Ovary (tissue), 9 donors: Measurements from ENCODE around the gene KRTAP10-8. TPM values are rescaled to one million over a fixed set of nuclear protein-coding genes. Genes with fewer than 3 reads are reported as not detected.

Experiments used
- DNase-seq, 5 donors: peaks; one replicate each; pipeline ENCODE4 v3.0.0-alpha.2; 2019 to 2020
- H3K27ac ChIP-seq, 2 donors: fragments of 200-600 bp; one replicate each; pipeline versions ENCODE4 v1.5.1 to v1.8.0; 2019 to 2022
- H3K27me3 ChIP-seq: fragments of 200-600 bp; one replicate; pipeline ENCODE4 v1.8.0; 2022
- H3K36me3 ChIP-seq: fragments of 200-600 bp; sonication (generic); one replicate; pipeline ENCODE4 v1.5.1; 2019
- H3K4me1 ChIP-seq: one replicate; pipeline ENCODE4 v1.8.1; 2013; ENCODE audit warnings: mild to moderate bottlenecking, moderate library complexity; ENCODE audit not compliant: insufficient read depth
- H3K4me3 ChIP-seq: fragments of 200-600 bp; sonication (generic); one replicate; pipeline ENCODE4 v1.5.1; 2017
- H3K9me3 ChIP-seq, 2 donors: fragments of 200-600 bp in 1 of 2; sonication (generic) in 1 of 2; one replicate each; pipeline versions ENCODE4 v1.5.1 to v1.8.1; 2013 to 2019; ENCODE audit warnings: mild to moderate bottlenecking in 1 of 2, moderate library complexity in 1 of 2
- CTCF ChIP-seq, 3 donors: fragments of 450-650 bp in 2 of 3; fragments of 200-600 bp in 1 of 3; IDR thresholded peaks; one replicate each; pipeline versions ENCODE4 v1.5.1 to v1.8.0; 2016 to 2022; ENCODE audit warnings: antibody characterized with exemption in 3 of 3, mild to moderate bottlenecking in 1 of 3
- EP300 ChIP-seq: sonication (generic); formaldehyde crosslinking; IDR thresholded peaks from one replicate; pipeline ENCODE4 v1.6.1; 2017; ENCODE audit warnings: antibody characterized with exemption
- POLR2A ChIP-seq: fragments of 450-650 bp; IDR thresholded peaks from one replicate; pipeline ENCODE4 v1.6.1; 2017; ENCODE audit warnings: antibody characterized with exemption, mild to moderate bottlenecking, moderate library complexity
- WGBS, 3 donors: extraction: QIAGEN DNeasy Blood & Tissue Kit in 1 of 3; methylation state at CpG; one replicate each; pipeline versions ENCODE4 v1.1.5 to v1.1.7; 2013 to 2017; 5-methylcytosine and 5-hydroxymethylcytosine counted together
- intact Hi-C, 4 donors: fragments of 100-400 bp; cut with DNase I; formaldehyde crosslinking; loops; one replicate each; pipeline versions ENCODE4 v1.11.0 to v1.15.1; 2022 to 2023
- polyA plus RNA-seq, 2 donors: library from polyadenylated mRNA; stranded (reverse); fragments of 200-250 nt in 1 of 2; fragments of 350-450 nt in 1 of 2; fragmentation: Illumina TruSeq in 1 of 2; extraction: RNeasy Lipid Tissue Mini Kit (QIAGEN cat#74804) in 1 of 2; gene quantifications; one replicate each; pipeline ENCODE4 v1.2.3, GENCODE V29; 2013 to 2014
- total RNA-seq, 7 donors: library from RNA; depleted of rRNA in 2 of 7; stranded (reverse); fragments of >200 nt in 2 of 7; fragmentation: NEBNext Ultra II Directional in 3 of 7; extraction: Animal tissue kit (Norgen Biotek cat#: 25700) in 3 of 7; gene quantifications; one replicate each; pipeline versions ENCODE4 v1.1.0 to v1.2.4, GENCODE V29; 2016 to 2023
- donor health status: DM: no; HTN: no; CAD: no; lungs with moderate emphysema.
- donor health status: DM: no; HTN: no; CAD: no.
- donor health status: Bipolar disorder and iron deficiency.
- donor health status: DM: yes; HTN: yes; CAD: no.
- donor health status: DM: no; HTN: no; CAD: no.
- donor health status: DM: yes; HTN: yes; CAD: no.

KRTAP10-8 gene
- total and polyA plus RNA-seq, 9 donors, result not detected

GRCh38 chr21:44650973-44651675, 39.2 kb downstream of the KRTAP10-8 start:
- no peaks in the 10 kb centered on the region for H3K27me3 ChIP-seq
- H3K4me3 ChIP-seq, result no peak overlapping the region
- intact Hi-C loops, result no loop called here
- H3K4me1 ChIP-seq, result no peaks in the 10 kb centered on the region
- no peaks in the 10 kb centered on the region for H3K9me3 ChIP-seq
- WGBS, 3 donors, result 79 to 85% (median 83%) methylated on average over 12 of the region's 12 CpGs
- H3K27ac ChIP-seq, result no peak overlapping the region
- H3K36me3 ChIP-seq, result no peaks in the 10 kb centered on the region
- TF ChIP-seq CTCF (IDR thresholded peaks at IDR 0.05) (no peak), EP300 (no peak), POLR2A (no peak)
- DNase-seq, result no peak

GRCh38 chr21:44653123-44653522, 41.2 kb downstream of the KRTAP10-8 start:
- no peak overlapping the region for H3K4me3 ChIP-seq
- H3K27me3 ChIP-seq, result no peaks in the 10 kb centered on the region
- WGBS, 3 donors, result 57 to 60% (median 60%) methylated on average over 14 of the region's 14 CpGs
- intact Hi-C loops, result no loop called here
- H3K9me3 ChIP-seq, result no peaks in the 10 kb centered on the region
- no peaks in the 10 kb centered on the region for H3K4me1 ChIP-seq
- H3K36me3 ChIP-seq, result no peaks in the 10 kb centered on the region
- TF ChIP-seq CTCF (IDR thresholded peaks at IDR 0.05) (no peak), EP300 (no peak), POLR2A (no peak)
- DNase-seq, result no peak
- H3K27ac ChIP-seq, result no peak overlapping the region

DNA sequence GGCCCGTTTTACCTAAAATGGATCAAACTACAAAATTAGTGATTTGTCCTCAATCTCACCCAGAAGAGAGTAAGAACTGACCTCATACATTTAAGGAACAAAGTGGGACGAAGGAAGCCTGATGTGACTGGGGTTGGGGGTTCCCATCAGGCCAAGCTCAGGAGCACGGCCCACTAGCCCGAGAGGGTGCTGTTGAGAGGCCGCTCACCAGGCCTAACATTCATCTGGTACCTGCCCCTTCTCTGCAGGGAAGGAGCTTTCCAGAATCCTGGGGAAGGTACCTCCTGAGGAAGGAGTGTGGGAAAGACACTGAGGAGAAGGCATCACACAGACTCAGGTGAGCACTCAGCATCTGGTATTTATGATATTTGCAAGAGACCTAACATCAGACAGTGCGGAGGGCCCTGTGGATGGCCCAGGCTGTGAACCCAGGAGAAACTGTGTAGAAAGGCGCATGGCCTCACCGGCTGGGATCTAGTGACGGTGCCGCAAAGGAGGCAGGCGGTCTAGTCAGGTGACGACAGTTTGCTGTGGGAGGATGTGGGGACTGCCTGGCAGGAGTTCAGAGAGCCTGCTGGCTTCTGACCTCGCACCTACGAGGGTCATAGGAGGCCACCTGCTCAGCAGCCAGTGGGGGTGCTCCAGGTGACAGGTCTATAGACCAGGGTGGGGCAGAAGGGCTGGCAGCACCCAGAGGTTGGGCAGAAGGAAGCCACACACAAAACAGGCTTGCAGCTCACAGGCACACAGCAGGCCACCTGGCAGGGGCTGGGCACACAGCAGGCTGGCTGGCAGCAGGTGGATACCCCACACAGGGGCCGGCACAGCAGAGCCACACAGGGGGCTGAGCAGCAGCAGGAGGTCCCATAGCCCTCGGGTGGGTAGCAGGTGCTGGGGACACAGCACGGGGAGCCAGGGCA, 42.0 kb downstream of the KRTAP10-8 start:
- H3K4me3 ChIP-seq, result no peak overlapping the region
- no peak for DNase-seq

More for the DNA sequence above, 42.0 kb downstream of the KRTAP10-8 start:
- no peak for TF ChIP-seq POLR2A
- no peak for TF ChIP-seq EP300
- TF ChIP-seq CTCF (IDR thresholded peaks at IDR 0.05), result no peak
- Histone ChIP-seq H3K36me3 (no peaks in the 10 kb centered on the region), H3K27me3 (no peaks in the 10 kb centered on the region), H3K4me1 (no peaks in the 10 kb centered on the region), H3K9me3 (no peaks in the 10 kb centered on the region), H3K27ac (no peak overlapping the region)
- 72 to 84% (median 79%) methylated on average over 17 of the region's 17 CpGs for WGBS, 3 donors
- intact Hi-C loops, result no loop called here
